ENCODE measurements around the gene TOMM20. TPM values are rescaled to one million over a fixed set of nuclear protein-coding genes. Genes with fewer than 3 reads are reported as not detected.
"Not testable (repeated sequence)": the region's sequence is repeated elsewhere in the genome, so short reads cannot be mapped to it uniquely, and the experiment has no call there.

The TOMM20 gene
- total RNA-seq, 1 donor from 2014 or later, result 100 TPM

- H3K4me3 Mint-ChIP-seq (ENCODE audit: unreplicated experiment), result no peak overlapping the region
- peaks cover 22% of the 10 kb centered on the region for H3K4me1 Mint-ChIP-seq (ENCODE audit: unreplicated experiment)
- H3K27me3 Mint-ChIP-seq (ENCODE audit: unreplicated experiment), result no peaks in the 10 kb centered on the region
- H3K27ac Mint-ChIP-seq (ENCODE audit: unreplicated experiment), result peak overlapping the region; percentile 74
- H3K36me3 Mint-ChIP-seq (ENCODE audit: unreplicated experiment), result no peaks in the 10 kb centered on the region
- no peak for TF ChIP-seq CTCF (IDR thresholded peaks at IDR 0.05)
- DNase-seq (ENCODE audit: extremely low spot score, unreplicated experiment), result no peak
- H3K9me3 Mint-ChIP-seq (ENCODE audit: unreplicated experiment), result no peaks in the 10 kb centered on the region
These were observed 38.1 kb downstream of the TOMM20 start for GRCh38 chr1:235090406-235091069.

GRCh38 chr1:235088907-235089306 lies 39.7 kb downstream of the TOMM20 start:
- Mint-ChIP-seq H3K27ac (ENCODE audit: unreplicated experiment) (no peak overlapping the region), H3K36me3 (ENCODE audit: unreplicated experiment) (no peaks in the 10 kb centered on the region), H3K4me1 (ENCODE audit: unreplicated experiment) (peaks cover 24% of the 10 kb centered on the region), H3K4me3 (ENCODE audit: unreplicated experiment) (no peak overlapping the region), H3K9me3 (ENCODE audit: unreplicated experiment) (no peaks in the 10 kb centered on the region), H3K27me3 (ENCODE audit: unreplicated experiment) (no peaks in the 10 kb centered on the region)
- no peak for TF ChIP-seq CTCF (IDR thresholded peaks at IDR 0.05)
- no peak for DNase-seq (ENCODE audit: extremely low spot score, unreplicated experiment)

GRCh38 chr1:235088430-235088829 lies 40.2 kb downstream of the TOMM20 start:
- Mint-ChIP-seq H3K27me3 (ENCODE audit: unreplicated experiment) (no peaks in the 10 kb centered on the region), H3K27ac (ENCODE audit: unreplicated experiment) (no peak overlapping the region), H3K4me1 (ENCODE audit: unreplicated experiment) (peaks cover 24% of the 10 kb centered on the region), H3K36me3 (ENCODE audit: unreplicated experiment) (no peaks in the 10 kb centered on the region), H3K9me3 (ENCODE audit: unreplicated experiment) (no peaks in the 10 kb centered on the region), H3K4me3 (ENCODE audit: unreplicated experiment) (no peak overlapping the region)
- no peak for TF ChIP-seq CTCF (IDR thresholded peaks at IDR 0.05)
- DNase-seq (ENCODE audit: extremely low spot score, unreplicated experiment), result no peak

GRCh38 chr1:235087906-235088305 lies 40.7 kb downstream of the TOMM20 start:
- Mint-ChIP-seq H3K9me3 (ENCODE audit: unreplicated experiment) (no peaks in the 10 kb centered on the region), H3K27me3 (ENCODE audit: unreplicated experiment) (no peaks in the 10 kb centered on the region)

GRCh38 chr1:235085411-235086117 lies 43.1 kb downstream of the TOMM20 start:
- H3K4me3 Mint-ChIP-seq (ENCODE audit: unreplicated experiment); H3K36me3 Mint-ChIP-seq (ENCODE audit: unreplicated experiment); H3K27ac Mint-ChIP-seq (ENCODE audit: unreplicated experiment); H3K9me3 Mint-ChIP-seq (ENCODE audit: unreplicated experiment); H3K27me3 Mint-ChIP-seq (ENCODE audit: unreplicated experiment); DNase-seq (ENCODE audit: extremely low spot score, unreplicated experiment): not testable (repeated sequence)
- peaks cover 28% of the 10 kb centered on the region for H3K4me1 Mint-ChIP-seq (ENCODE audit: unreplicated experiment)

More at GRCh38 chr1:235087906-235088305, 40.7 kb downstream of the TOMM20 start:
- DNase-seq (ENCODE audit: extremely low spot score, unreplicated experiment), result no peak
- Mint-ChIP-seq H3K36me3 (ENCODE audit: unreplicated experiment) (no peaks in the 10 kb centered on the region), H3K4me3 (ENCODE audit: unreplicated experiment) (no peak overlapping the region), H3K27ac (ENCODE audit: unreplicated experiment) (no peak overlapping the region), H3K4me1 (ENCODE audit: unreplicated experiment) (peaks cover 26% of the 10 kb centered on the region)
- TF ChIP-seq CTCF (IDR thresholded peaks at IDR 0.05), result no peak

GRCh38 chr1:235080788-235081187 lies 47.8 kb downstream of the TOMM20 start:
- not testable (repeated sequence) for H3K27me3 Mint-ChIP-seq (ENCODE audit: unreplicated experiment); H3K4me3 Mint-ChIP-seq (ENCODE audit: unreplicated experiment); H3K36me3 Mint-ChIP-seq (ENCODE audit: unreplicated experiment); DNase-seq (ENCODE audit: extremely low spot score, unreplicated experiment); H3K9me3 Mint-ChIP-seq (ENCODE audit: unreplicated experiment)
- Mint-ChIP-seq H3K27ac (ENCODE audit: unreplicated experiment) (peak overlapping the region; percentile 70), H3K4me1 (ENCODE audit: unreplicated experiment) (peaks cover 32% of the 10 kb centered on the region)

GRCh38 chr1:235080297-235080657 lies 48.4 kb downstream of the TOMM20 start:
- H3K4me1 Mint-ChIP-seq (ENCODE audit: unreplicated experiment), result peaks cover 38% of the 10 kb centered on the region
- H3K36me3 Mint-ChIP-seq (ENCODE audit: unreplicated experiment); H3K4me3 Mint-ChIP-seq (ENCODE audit: unreplicated experiment); DNase-seq (ENCODE audit: extremely low spot score, unreplicated experiment); H3K9me3 Mint-ChIP-seq (ENCODE audit: unreplicated experiment); H3K27me3 Mint-ChIP-seq (ENCODE audit: unreplicated experiment): not testable (repeated sequence)
- H3K27ac Mint-ChIP-seq (ENCODE audit: unreplicated experiment), result peak overlapping the region; percentile 24
